GM12892 (cell line): ENCODE measurements around the gene WDR17. TPM values are rescaled to one million over a fixed set of nuclear protein-coding genes. Genes with fewer than 3 reads are reported as not detected.

Source experiments
- DNase-seq: peaks from one replicate; pipeline ENCODE4 v3.0.0; 2011; ENCODE audit not compliant: insufficient read length
- FAIRE-seq: peaks from 2 replicates; lab custom pipeline; 2011; peaks lifted over from hg19 to GRCh38; lab: Jason Lieb, UNC
- POLR2A ChIP-seq: IDR thresholded peaks from 2 replicates; pipeline ENCODE4 v1.6.1; 2011; ENCODE audit warnings: low read depth, low read length, control low read depth
- POLR2AphosphoS5 ChIP-seq: IDR thresholded peaks from 2 replicates; pipeline ENCODE4 v1.6.1; 2011; ENCODE audit warnings: low read depth, low read length, control low read depth
- TAF1 ChIP-seq: IDR thresholded peaks from 2 replicates; pipeline ENCODE4 v1.6.1; 2011; ENCODE audit warnings: low read depth, mild to moderate bottlenecking, control low read depth, low read length, borderline replicate concordance
- polyA plus RNA-seq: library from polyadenylated mRNA; unstranded; fragments of >200 nt; gene quantifications from one replicate; pipeline ENCODE4 v1.2.1, GENCODE V29; 2012; ENCODE audit warnings: missing spikeins, inconsistent platforms; ENCODE audit not compliant: missing spikeins

The WDR17 gene
- polyA plus RNA-seq: 4.4 TPM

DNA sequence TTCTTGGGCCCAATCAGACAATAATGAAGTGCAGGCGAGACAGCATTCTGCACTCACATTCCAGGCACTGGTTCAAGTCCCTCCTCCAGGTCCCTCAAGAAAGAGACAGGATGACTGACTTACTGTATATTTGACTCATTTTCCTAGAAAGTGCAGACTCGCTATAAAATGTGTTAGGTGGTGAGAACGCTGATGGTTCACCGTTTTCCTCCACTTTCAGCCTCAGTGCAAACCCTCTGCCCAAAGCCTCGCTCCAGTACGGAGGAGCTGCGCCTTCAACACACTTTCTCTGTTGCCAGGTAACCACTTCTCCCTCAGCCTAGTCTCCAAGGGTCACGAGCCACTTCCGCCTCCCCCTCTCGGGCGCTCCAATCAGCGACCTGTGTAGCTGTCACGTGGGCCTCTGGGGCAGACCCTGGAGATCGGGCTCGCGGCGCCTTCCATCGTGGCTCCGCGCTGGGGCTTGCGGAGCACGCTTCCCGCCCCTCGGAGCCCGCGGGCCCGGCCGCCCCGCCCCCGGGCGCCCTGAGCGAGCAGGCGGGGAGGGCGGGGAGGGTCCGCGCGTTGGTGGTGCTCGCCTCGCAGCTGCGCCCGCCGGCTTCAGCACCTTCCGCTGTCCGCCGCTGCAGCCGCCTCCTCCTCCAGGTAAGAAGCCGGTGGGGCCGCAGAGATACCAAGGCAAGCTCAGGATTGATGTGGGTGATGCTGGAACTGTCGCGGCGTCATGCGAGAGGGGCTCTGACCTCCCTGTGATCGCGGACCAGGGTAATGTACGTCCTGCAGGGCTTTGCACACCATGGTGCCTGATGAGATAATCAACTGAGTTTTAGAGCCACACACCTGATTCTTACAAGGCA is at the start of gene WDR17:
Gene WDR17 (plus strand): TSS at position 407 of the 857 bp plus-strand sequence. CDS start 45,740 bp downstream, outside the sequence.
- FAIRE-seq: peak; percentile 98
- TF ChIP-seq POLR2AphosphoS5: no peak
- TF ChIP-seq TAF1: no peak
- no peak for TF ChIP-seq POLR2A
- peak; percentile 87 for DNase-seq

DNA sequence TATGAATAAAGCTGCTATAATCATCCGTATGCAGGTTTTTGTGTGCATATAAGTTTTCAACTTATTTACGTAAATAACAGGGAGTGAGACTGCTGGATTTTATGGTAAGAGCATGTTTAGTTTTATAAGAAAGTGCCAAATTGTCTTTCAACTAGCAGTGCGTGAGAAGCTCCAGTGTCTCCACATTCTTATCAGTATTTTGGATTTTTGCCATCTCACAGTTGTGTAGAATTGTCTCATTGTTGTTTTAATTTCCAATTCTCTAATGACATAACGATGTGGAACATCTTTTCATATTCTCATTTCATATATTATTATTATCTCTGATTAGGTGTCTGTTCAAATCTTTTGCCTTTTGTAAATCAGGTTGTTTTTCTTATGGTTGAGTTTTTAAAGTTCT is 49.0 kb upstream of the WDR17 start:
- FAIRE-seq (no peak), DNase-seq (no peak)
- TF ChIP-seq TAF1 (no peak), POLR2AphosphoS5 (no peak)

DNA sequence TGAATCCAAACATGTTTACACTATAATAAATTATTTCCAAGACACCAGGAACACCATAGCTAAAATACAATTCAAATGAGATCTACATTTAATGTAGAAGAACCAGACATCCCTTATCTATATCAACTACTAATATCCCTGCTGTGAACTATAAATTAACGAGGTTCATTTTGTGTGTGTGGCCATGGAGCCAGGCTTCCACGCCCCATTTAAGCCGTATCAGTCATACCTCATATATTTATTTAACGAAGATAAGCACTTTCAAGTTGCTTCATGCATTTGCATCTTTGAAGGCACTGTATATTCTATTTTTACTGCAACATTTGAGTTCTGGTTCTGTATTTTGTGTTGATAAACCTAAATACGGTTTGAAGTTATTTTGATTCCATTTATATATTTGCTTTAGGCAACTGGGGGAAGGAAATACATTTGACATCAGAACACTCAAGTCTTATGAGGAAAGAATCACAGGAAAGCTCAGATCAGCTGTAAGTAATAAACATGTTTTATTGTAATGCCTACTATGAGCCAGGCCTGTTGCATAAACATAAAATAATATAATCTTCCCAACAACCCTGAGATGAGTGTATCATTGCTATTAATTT is 45.1 kb upstream of the WDR17 start:
- FAIRE-seq: no peak
- TF ChIP-seq POLR2AphosphoS5 (no peak), TAF1 (no peak)

DNA sequence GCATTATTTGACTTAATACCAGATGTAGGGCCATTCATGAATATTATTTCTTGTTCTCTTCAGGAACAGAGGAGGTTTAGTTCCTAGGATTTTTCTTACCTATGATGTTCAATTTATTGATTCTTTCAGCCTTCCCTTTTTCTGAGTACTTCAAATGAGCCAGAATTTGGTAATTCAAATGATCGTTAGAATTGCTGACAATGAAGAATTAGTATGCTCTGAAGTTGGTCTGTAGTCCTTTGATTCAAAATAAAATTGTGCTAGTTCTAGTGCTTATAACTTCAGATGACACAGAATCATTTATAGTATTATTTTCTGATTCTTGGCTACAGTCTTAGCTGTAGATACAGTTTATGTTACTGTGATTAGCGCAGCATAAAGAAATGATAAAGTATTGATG is 35.2 kb upstream of the WDR17 start:
- FAIRE-seq (no peak), DNase-seq (no peak)
- TF ChIP-seq POLR2A (no peak), POLR2AphosphoS5 (no peak)

More for the DNA sequence above, 45.1 kb upstream of the WDR17 start:
- no peak for DNase-seq

DNA sequence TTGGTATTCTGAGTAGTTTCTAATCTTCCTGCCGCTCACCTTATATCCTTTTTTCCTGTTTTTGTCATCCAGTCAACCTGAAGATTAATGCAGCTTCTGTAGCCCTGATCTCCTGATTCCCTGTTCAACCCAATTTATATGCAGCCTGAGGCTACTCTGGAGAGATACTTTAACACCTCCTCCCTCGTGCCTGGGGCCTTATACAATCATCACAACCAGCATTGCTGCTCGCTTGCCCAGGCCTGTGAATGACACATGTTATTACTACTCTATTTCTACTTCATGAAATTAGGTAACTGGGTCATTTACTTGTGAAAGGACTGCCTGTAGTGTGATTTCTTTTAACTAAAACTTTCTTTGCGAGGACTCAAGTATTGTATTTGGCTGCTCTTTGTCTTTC is 33.7 kb upstream of the WDR17 start:
- DNase-seq (no peak), FAIRE-seq (no peak)
- TF ChIP-seq TAF1: no peak
- TF ChIP-seq POLR2A: no peak
- TF ChIP-seq POLR2AphosphoS5: no peak

DNA sequence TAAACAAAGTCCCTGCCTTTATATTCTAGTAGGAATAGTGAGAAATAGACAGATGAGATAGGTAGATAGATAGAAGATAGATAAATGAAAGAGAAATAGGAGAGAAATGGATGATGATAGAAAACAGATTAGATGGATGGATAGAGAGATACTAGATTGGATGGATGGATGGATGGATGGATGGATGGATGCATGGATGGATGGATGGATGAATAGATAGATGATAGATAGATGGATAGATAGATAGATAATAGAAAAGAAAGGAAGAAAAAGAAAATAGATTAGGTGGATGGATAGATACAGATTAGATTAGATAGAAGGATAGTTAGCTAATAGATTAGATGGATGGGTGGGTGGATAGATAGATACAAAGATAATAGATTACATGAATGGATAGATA is 33.2 kb upstream of the WDR17 start:
- no peak for DNase-seq
- TF ChIP-seq POLR2A (no peak), POLR2AphosphoS5 (no peak), TAF1 (no peak)
- FAIRE-seq: no peak

DNA sequence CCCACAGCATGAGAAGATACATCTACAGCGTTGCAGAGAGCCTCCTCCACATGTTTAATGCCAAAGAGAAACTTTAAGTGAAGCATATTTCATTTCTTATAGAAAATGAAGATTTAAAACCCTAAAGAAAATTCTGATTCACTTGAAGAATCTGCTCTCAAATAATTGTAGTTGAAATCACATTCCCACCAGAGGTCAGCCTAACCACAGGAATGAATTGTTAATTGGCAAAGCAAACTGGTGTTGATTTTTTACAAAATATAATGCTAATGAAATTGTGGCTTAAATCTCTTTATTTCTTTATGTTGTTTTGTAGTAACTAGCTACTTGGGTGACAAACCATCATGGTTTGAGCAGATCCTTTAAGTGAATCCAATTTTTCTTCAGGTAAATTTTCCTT is 31.1 kb upstream of the WDR17 start:
- no peak for TF ChIP-seq TAF1
- TF ChIP-seq POLR2A: no peak
- no peak for TF ChIP-seq POLR2AphosphoS5
- no peak for DNase-seq
- no peak for FAIRE-seq

DNA sequence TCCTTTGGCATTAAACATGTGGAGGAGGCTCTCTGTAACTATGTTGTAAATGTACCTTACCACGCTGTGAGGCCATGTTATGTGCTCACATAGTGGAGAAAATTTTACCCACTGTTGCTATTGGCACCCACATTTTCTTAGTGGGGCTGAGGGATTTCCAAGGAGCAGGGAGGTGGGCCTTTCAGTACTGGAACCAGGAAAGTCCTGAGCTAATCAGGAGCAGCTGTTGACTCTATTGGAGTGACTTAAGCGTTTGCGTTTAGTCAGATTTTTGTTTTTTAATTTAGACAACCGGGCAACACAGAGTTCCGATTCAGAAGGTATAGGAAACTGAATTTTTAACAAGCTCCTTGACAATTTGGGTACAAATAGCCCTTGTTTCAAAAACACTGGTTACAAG is 30.7 kb upstream of the WDR17 start:
- TF ChIP-seq TAF1 (no peak), POLR2AphosphoS5 (no peak), POLR2A (no peak)
- DNase-seq: no peak
- no peak for FAIRE-seq

DNA sequence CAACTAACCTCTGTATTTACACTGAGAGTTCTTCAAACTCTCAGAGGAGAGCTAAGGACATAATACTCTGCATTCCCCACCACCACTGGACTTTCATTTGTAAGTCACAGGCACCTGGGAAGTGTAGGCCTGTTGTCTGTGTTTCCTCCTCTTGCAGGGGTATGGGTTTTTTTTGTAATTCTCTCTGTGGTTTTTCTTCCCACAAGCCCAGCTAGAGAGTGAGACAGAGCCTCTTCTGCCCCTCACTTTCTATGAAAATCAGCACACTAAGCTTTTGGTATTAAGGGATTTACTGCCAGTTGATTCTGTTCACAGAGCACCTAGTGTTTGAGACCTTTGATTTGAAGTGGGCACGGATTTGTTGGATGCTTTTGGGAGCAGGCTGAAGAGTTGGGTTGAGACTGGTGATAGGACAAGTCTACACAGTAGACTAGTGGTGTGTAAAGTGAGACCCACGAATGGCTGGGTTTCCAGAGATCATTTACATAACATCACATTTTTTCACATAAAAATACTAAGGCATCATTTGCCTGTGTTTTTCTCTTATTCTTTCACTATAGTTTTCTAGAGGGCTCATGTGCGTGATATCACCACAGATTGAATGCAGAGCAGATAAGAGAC is 28.9 kb upstream of the WDR17 start:
- TF ChIP-seq TAF1 (no peak), POLR2AphosphoS5 (no peak), POLR2A (no peak)
- no peak for DNase-seq
- FAIRE-seq: peak; percentile 14

DNA sequence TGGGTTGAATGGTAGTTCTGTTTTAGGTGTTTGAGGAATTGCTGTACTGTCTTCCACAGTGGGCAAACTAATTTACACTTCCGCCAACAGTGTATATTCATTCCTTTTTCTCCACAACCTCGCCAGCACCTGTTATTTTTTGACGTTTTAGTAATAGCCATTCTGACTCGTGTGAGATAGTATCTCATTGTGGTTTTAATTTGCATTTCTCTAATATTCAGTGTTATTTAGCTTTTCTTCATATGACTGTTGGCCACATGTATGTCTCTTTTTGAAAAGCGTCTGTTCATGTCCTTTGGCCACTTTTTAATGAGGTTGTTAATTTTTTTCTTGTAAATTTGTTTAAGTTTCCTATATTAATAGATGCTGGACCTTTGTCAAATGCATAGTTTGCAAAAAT is 26.9 kb upstream of the WDR17 start:
- DNase-seq (no peak), FAIRE-seq (no peak)

DNA sequence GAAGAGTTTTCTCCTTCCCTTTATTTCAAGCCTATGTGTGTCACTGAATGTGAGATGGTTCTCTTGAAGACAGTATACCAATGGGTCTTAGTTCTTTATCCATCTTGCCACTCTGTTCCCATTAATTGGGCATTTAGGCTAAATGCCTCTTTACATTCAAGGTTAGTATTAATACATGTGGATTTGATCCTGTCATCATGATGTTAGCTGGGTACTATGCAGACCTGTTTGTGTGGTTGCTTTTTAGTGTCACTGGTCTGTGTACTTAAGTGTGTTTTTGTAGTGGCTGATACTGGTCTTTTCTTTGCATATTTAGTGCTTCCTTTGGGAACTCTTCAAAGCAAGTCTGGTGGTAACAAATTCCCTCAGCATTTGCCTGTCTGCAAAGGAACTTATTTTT is 23.4 kb upstream of the WDR17 start:
- no peak for FAIRE-seq
- DNase-seq: no peak
- TF ChIP-seq POLR2A (no peak), POLR2AphosphoS5 (no peak), TAF1 (no peak)

More for the DNA sequence above, 26.9 kb upstream of the WDR17 start:
- TF ChIP-seq POLR2A: no peak
- TF ChIP-seq TAF1: no peak
- no peak for TF ChIP-seq POLR2AphosphoS5
